Natural killer cell treated with Interleukin-12 subunit alpha and Interleukin-12 subunit beta and Interleukin-15 and Interleukin-18, amount 100 ng/mL, for 72 hours (primary cell): ENCODE data around the gene PLXNA2. TPM values are rescaled to one million over a fixed set of nuclear protein-coding genes. Genes with fewer than 3 reads are reported as not detected.

Experiments used
- ATAC-seq, 2 donors: fragments of 150-1000 bp; cut with Tn5 transposase in 1 of 2; sonication (Bioruptor Pico), chemical (Tn5 transposase) in 1 of 2; 2 replicates each; pipeline ENCODE4 v1.10.0; 2021
- DNase-seq: peaks from one replicate; pipeline ENCODE4 v3.0.0; 2022; ENCODE audit warnings: low spot score
- H3K27ac Mint-ChIP-seq, 2 donors: 1 replicate in 1 of 2; 2 replicates in 1 of 2; pipeline ENCODE4 v1.8.0; 2022; ENCODE audit warnings: mixed read lengths in 2 of 2, mild to moderate bottlenecking in 1 of 2, moderate library complexity in 1 of 2
- H3K27me3 Mint-ChIP-seq, 2 donors: 1 replicate in 1 of 2; 2 replicates in 1 of 2; pipeline ENCODE4 v1.8.0; 2022; ENCODE audit warnings: mixed read lengths in 2 of 2
- H3K36me3 Mint-ChIP-seq: one replicate; pipeline ENCODE4 v1.8.0; 2022; ENCODE audit warnings: mixed read lengths
- H3K4me1 Mint-ChIP-seq, 2 donors: 1 replicate in 1 of 2; 2 replicates in 1 of 2; pipeline ENCODE4 v1.8.0; 2022; ENCODE audit warnings: low read depth in 2 of 2, mixed read lengths in 2 of 2, mild to moderate bottlenecking in 1 of 2
- H3K4me3 Mint-ChIP-seq: one replicate; pipeline ENCODE4 v1.8.0; 2022; ENCODE audit warnings: mixed read lengths
- H3K9me3 Mint-ChIP-seq: 2 replicates; pipeline ENCODE4 v1.8.0; 2022; ENCODE audit warnings: mixed read lengths
- total RNA-seq, 2 donors: library from RNA; stranded (reverse); gene quantifications; one replicate each; pipeline ENCODE4 v1.2.3, GENCODE V29; 2022

PLXNA2 gene
- total RNA-seq, 2 donors from 2014 or later, result 1.1 to 1.3 TPM

- no peak for DNase-seq
- Mint-ChIP-seq H3K36me3 (no peaks in the 10 kb centered on the region), H3K27me3 (peaks cover 0 to 9% of the 10 kb centered on the region in 2 donors), H3K4me3 (no peak overlapping the region), H3K4me1 (peaks cover 0 to 5% of the 10 kb centered on the region in 2 donors), H3K9me3 (no peaks in the 10 kb centered on the region), H3K27ac (no peak overlapping the region)
- ATAC-seq, result no peak
These were observed 108.8 kb downstream of the PLXNA2 start for GRCh38 chr1:208135354-208135753.

DNA sequence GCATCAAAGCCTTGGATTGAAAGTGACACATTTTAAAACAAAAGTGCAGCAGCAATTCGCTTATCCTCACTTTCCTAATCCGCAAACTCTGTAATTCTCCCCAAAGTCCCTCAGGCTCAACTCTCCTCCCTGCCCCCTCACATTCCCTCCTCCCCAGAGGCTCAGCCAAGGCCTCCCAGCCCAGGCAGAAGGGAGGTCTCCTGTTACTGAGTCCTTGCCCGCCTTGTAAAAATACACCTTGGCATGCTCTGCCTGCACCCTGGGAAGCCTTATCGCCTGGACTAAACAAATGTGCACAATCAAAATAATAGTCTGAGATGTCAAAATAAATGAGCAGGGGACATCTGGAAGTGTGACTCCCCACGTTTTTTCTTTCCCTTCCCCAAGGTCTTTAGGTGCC lies 109.7 kb downstream of the PLXNA2 start:
- H3K27me3 Mint-ChIP-seq, result peaks cover 3 to 9% of the 10 kb centered on the region in 2 donors
- DNase-seq, result no peak
- no peaks in the 10 kb centered on the region for H3K36me3 Mint-ChIP-seq
- H3K27ac Mint-ChIP-seq, result no peak overlapping the region
- H3K4me3 Mint-ChIP-seq, result no peak overlapping the region
- no peaks in the 10 kb centered on the region for H3K9me3 Mint-ChIP-seq
- no peak for ATAC-seq
- H3K4me1 Mint-ChIP-seq, result peaks cover 0 to 5% of the 10 kb centered on the region in 2 donors

- no peaks in the 10 kb centered on the region for H3K36me3 Mint-ChIP-seq
- H3K9me3 Mint-ChIP-seq, result no peaks in the 10 kb centered on the region
- ATAC-seq (no peak), DNase-seq (no peak)
- no peak overlapping the region for H3K27ac Mint-ChIP-seq
- peaks cover 7 to 9% of the 10 kb centered on the region in 2 donors for H3K27me3 Mint-ChIP-seq
- peaks cover 0 to 5% of the 10 kb centered on the region in 2 donors for H3K4me1 Mint-ChIP-seq
- H3K4me3 Mint-ChIP-seq, result no peak overlapping the region
These were observed 110.8 kb downstream of the PLXNA2 start for GRCh38 chr1:208133355-208133754.

- Mint-ChIP-seq H3K4me3 (no peak overlapping the region), H3K4me1 (peaks cover 0 to 5% of the 10 kb centered on the region in 2 donors), H3K27ac (no peak overlapping the region), H3K36me3 (no peaks in the 10 kb centered on the region), H3K9me3 (no peaks in the 10 kb centered on the region), H3K27me3 (peaks cover 9 to 13% of the 10 kb centered on the region in 2 donors)
- ATAC-seq (peak; percentile 73 to 74), DNase-seq (no peak)
These were observed 111.8 kb downstream of the PLXNA2 start for GRCh38 chr1:208132287-208132882.

- H3K36me3 Mint-ChIP-seq, result no peaks in the 10 kb centered on the region
- H3K27me3 Mint-ChIP-seq, result peaks cover 9 to 17% of the 10 kb centered on the region in 2 donors
- no peak for ATAC-seq
These were observed 112.4 kb downstream of the PLXNA2 start for GRCh38 chr1:208131621-208132286.

GRCh38 chr1:208129487-208129886 lies 114.7 kb downstream of the PLXNA2 start:
- H3K27me3 Mint-ChIP-seq, result peaks cover 9 to 17% of the 10 kb centered on the region in 2 donors
- H3K36me3 Mint-ChIP-seq, result no peaks in the 10 kb centered on the region
- H3K27ac Mint-ChIP-seq, result no peak overlapping the region
- ATAC-seq (no peak), DNase-seq (no peak)
- H3K9me3 Mint-ChIP-seq, result no peaks in the 10 kb centered on the region
- peaks cover 0 to 5% of the 10 kb centered on the region in 2 donors for H3K4me1 Mint-ChIP-seq
- H3K4me3 Mint-ChIP-seq, result no peak overlapping the region

More at GRCh38 chr1:208131621-208132286, 112.4 kb downstream of the PLXNA2 start:
- Mint-ChIP-seq H3K27ac (no peak overlapping the region), H3K4me3 (no peak overlapping the region), H3K4me1 (peaks cover 0 to 5% of the 10 kb centered on the region in 2 donors), H3K9me3 (no peaks in the 10 kb centered on the region)
- DNase-seq, result no peak

DNA sequence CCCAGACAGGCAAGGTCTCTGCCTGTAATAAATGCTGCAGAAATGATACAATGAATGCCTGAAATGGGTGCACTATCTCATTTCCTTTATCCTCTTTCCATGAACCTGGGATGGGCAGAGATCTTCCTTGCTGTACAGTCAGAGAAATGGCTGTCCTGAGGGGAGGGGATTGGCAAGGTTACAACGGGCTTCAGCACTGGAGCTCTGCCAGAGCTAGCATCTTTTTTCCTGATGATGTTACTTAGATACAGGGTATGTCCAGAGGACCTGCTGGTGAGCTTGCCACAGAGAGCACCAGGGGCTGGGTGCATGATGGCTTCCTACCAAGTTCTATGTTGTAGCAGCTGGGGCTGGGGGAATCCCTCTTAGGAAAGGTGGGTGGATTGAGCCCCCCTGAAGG lies 115.1 kb downstream of the PLXNA2 start:
- Mint-ChIP-seq H3K36me3 (no peaks in the 10 kb centered on the region), H3K9me3 (no peaks in the 10 kb centered on the region), H3K27me3 (peaks cover 9 to 17% of the 10 kb centered on the region in 2 donors), H3K27ac (no peak overlapping the region), H3K4me1 (peaks cover 0 to 5% of the 10 kb centered on the region in 2 donors), H3K4me3 (no peak overlapping the region)
- DNase-seq (no peak), ATAC-seq (no peak)

DNA sequence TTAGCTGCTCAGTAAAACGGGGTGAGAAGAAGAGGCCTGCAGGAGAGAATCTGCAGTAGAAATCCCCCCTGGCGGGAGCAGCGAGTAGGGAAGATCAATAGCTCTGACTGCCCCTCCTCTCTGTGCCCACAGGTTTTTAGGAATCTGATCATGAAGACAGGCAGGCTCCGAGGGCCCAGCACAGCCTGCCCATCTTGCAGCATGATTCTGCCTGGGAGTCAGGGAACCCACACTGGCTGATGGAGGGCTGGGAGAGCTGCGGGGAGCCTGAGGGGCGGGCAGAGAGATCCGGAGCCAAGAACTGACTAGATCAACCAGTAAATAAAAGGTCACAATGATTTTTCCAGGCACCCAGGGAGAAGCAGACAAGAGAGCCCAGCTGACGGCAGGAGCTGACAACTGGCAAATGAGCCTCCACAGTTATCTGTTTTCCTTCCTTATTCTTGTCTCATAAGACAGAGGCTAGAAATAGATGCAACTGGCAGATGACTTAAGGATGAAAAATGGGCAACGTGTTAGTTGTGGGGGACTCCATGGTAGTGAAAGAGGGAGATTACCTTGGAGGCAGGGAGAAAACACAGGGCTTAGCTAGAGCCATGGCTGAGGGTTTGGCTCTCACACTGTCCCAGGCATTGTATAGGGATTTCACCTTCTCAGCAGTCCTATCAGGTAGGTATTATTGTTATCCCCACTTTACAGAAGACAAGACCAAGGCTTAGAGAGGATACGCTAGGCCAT lies 116.2 kb downstream of the PLXNA2 start:
- DNase-seq, result no peak
- H3K4me1 Mint-ChIP-seq, result peaks cover 0 to 5% of the 10 kb centered on the region in 2 donors
- H3K27ac Mint-ChIP-seq, result no peak overlapping the region
- no peak overlapping the region for H3K4me3 Mint-ChIP-seq
- no peaks in the 10 kb centered on the region for H3K36me3 Mint-ChIP-seq
- H3K27me3 Mint-ChIP-seq, result peaks cover 9 to 17% of the 10 kb centered on the region in 2 donors
- H3K9me3 Mint-ChIP-seq, result no peaks in the 10 kb centered on the region
- ATAC-seq, result no peak

GRCh38 chr1:208127284-208127683 lies 116.9 kb downstream of the PLXNA2 start:
- H3K4me1 Mint-ChIP-seq, result peaks cover 0 to 5% of the 10 kb centered on the region in 2 donors
- no peaks in the 10 kb centered on the region for H3K9me3 Mint-ChIP-seq
- H3K27me3 Mint-ChIP-seq, result peaks cover 9 to 17% of the 10 kb centered on the region in 2 donors
- no peak overlapping the region for H3K27ac Mint-ChIP-seq
- no peak for DNase-seq
- H3K4me3 Mint-ChIP-seq, result no peak overlapping the region
- H3K36me3 Mint-ChIP-seq, result no peaks in the 10 kb centered on the region
- ATAC-seq, result no peak

GRCh38 chr1:208126108-208126507 lies 118.1 kb downstream of the PLXNA2 start:
- no peaks in the 10 kb centered on the region for H3K4me1 Mint-ChIP-seq
- no peak overlapping the region for H3K4me3 Mint-ChIP-seq
- ATAC-seq, result no peak
- no peaks in the 10 kb centered on the region for H3K36me3 Mint-ChIP-seq
- no peak for DNase-seq
- H3K9me3 Mint-ChIP-seq, result no peaks in the 10 kb centered on the region
- no peak overlapping the region for H3K27ac Mint-ChIP-seq
- H3K27me3 Mint-ChIP-seq, result peaks cover under 1 to 17% of the 10 kb centered on the region in 2 donors

- no peak overlapping the region for H3K4me3 Mint-ChIP-seq
- H3K27me3 Mint-ChIP-seq, result peaks cover 0 to 8% of the 10 kb centered on the region in 2 donors
- H3K36me3 Mint-ChIP-seq, result no peaks in the 10 kb centered on the region
- no peaks in the 10 kb centered on the region for H3K9me3 Mint-ChIP-seq
- no peak for ATAC-seq
- no peaks in the 10 kb centered on the region for H3K4me1 Mint-ChIP-seq
- DNase-seq, result no peak
- no peak overlapping the region for H3K27ac Mint-ChIP-seq
These were observed 121.4 kb downstream of the PLXNA2 start for GRCh38 chr1:208122612-208123358.

- DNase-seq, result no peak
- ATAC-seq, result no peak
- no peaks in the 10 kb centered on the region for H3K9me3 Mint-ChIP-seq
- H3K36me3 Mint-ChIP-seq, result no peaks in the 10 kb centered on the region
- no peak overlapping the region for H3K4me3 Mint-ChIP-seq
- peaks cover 0 to 1% of the 10 kb centered on the region in 2 donors for H3K27me3 Mint-ChIP-seq
- no peaks in the 10 kb centered on the region for H3K4me1 Mint-ChIP-seq
- H3K27ac Mint-ChIP-seq, result no peak overlapping the region
These were observed 122.3 kb downstream of the PLXNA2 start for GRCh38 chr1:208121813-208122364.

DNA sequence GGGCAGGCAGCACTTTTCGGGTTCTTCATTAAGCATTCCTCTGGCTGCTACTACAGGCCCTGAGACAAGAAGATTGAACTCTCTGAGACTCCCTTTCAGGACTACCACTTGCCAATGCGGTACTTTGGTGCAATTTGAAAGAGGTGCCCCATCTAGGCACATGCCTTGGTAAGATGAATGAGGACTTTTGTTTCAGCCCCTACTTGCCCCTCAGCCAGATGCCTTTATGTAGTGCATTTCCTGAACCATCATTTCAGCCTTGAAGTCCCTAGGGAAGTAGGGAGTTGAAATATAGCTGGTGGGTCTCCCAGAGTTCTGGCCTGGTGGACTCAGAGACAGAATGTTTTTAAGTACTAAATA lies 123.8 kb downstream of the PLXNA2 start:
- Mint-ChIP-seq H3K27me3 (peaks cover 7 to 9% of the 10 kb centered on the region in 2 donors), H3K9me3 (no peaks in the 10 kb centered on the region), H3K4me3 (no peak overlapping the region), H3K4me1 (no peaks in the 10 kb centered on the region), H3K27ac (no peak overlapping the region), H3K36me3 (no peaks in the 10 kb centered on the region)
- ATAC-seq, result no peak
- DNase-seq, result no peak
